ENCODE data around the gene TEX2.

Gene TEX2

GRCh38 chr17:64109400-64109799 lies 153.7 kb downstream of the TEX2 start:
- Histone ChIP-seq H3K27ac (replicated peaks; ENCODE audit: low read length) (no peak overlapping the region), H2BK15ac (ENCODE audit: low read length) (no peak overlapping the region), H2AK5ac (ENCODE audit: low read depth, low read length) (no peak overlapping the region), H3K4me3 (ENCODE audit: low read length in 2 of 2) (no peak overlapping the region), H3K4ac (ENCODE audit: low read length) (no peak overlapping the region), H3K9ac (ENCODE audit: low read depth, low read length, poor library complexity) (no peak overlapping the region), H3K36me3 (replicated peaks in 1 of 2; ENCODE audit: control insufficient read depth in 2 of 2, insufficient read depth in 2 of 2, low read length in 2 of 2) (no peaks in the 10 kb centered on the region), H2BK12ac (ENCODE audit: low read length) (no peak overlapping the region), H3K14ac (ENCODE audit: low read length) (no peak overlapping the region), H3K9me3 (replicated peaks in 1 of 2; ENCODE audit: control insufficient read depth in 2 of 2, insufficient read depth in 1 of 2, low read depth in 1 of 2, low read length in 2 of 2) (no peaks in the 10 kb centered on the region), H3K79me1 (ENCODE audit: low read depth, low read length) (no peaks in the 10 kb centered on the region), H2BK120ac (ENCODE audit: low read depth, low read length) (no peak overlapping the region), H3K23ac (ENCODE audit: low read depth, low read length, poor library complexity) (no peak overlapping the region), H4K91ac (ENCODE audit: low read depth, low read length, poor library complexity) (no peak overlapping the region), H3K27me3 (ENCODE audit: control insufficient read depth in 3 of 3, insufficient read depth in 3 of 3, low read depth in 1 of 3, low read length in 3 of 3) (no peaks in the 10 kb centered on the region), H2AFZ (ENCODE audit: low read length) (no peak overlapping the region), H3K18ac (ENCODE audit: low read length) (no peak overlapping the region), H3K4me2 (ENCODE audit: insufficient read depth, low read length, poor library complexity, severe bottlenecking) (no peak overlapping the region), H4K8ac (ENCODE audit: low read depth, low read length) (no peak overlapping the region), H2BK5ac (ENCODE audit: low read length) (no peak overlapping the region), H3K4me1 (ENCODE audit: control insufficient read depth in 2 of 2, insufficient read depth in 1 of 2, low read depth in 1 of 2, low read length in 2 of 2) (peaks cover 4 to 6% of the 10 kb centered on the region in 2 donors)
- no peak for DNase-seq (ENCODE audit: low spot score)
- no CpG with 5 or more reads among the region's 5 CpGs for WGBS, 2 donors (ENCODE audit: extremely low coverage in 2 of 2, insufficient read length in 2 of 2, insufficient replicate concordance in 1 of 2)

- Histone ChIP-seq H3K27ac (replicated peaks; ENCODE audit: low read length) (no peak overlapping the region), H3K36me3 (replicated peaks in 1 of 2; ENCODE audit: control insufficient read depth in 2 of 2, insufficient read depth in 2 of 2, low read length in 2 of 2) (no peaks in the 10 kb centered on the region), H3K23ac (ENCODE audit: low read depth, low read length, poor library complexity) (no peak overlapping the region), H2AK5ac (ENCODE audit: low read depth, low read length) (no peak overlapping the region), H2BK120ac (ENCODE audit: low read depth, low read length) (no peak overlapping the region), H4K8ac (ENCODE audit: low read depth, low read length) (no peak overlapping the region), H3K18ac (ENCODE audit: low read length) (no peak overlapping the region), H2BK12ac (ENCODE audit: low read length) (no peak overlapping the region), H3K4me2 (ENCODE audit: insufficient read depth, low read length, poor library complexity, severe bottlenecking) (no peak overlapping the region), H3K79me1 (ENCODE audit: low read depth, low read length) (no peaks in the 10 kb centered on the region), H2AFZ (ENCODE audit: low read length) (no peak overlapping the region), H3K27me3 (ENCODE audit: control insufficient read depth in 3 of 3, insufficient read depth in 3 of 3, low read depth in 1 of 3, low read length in 3 of 3) (no peaks in the 10 kb centered on the region), H2BK15ac (ENCODE audit: low read length) (no peak overlapping the region), H3K4me3 (ENCODE audit: low read length in 2 of 2) (no peak overlapping the region), H3K9ac (ENCODE audit: low read depth, low read length, poor library complexity) (no peak overlapping the region), H2BK5ac (ENCODE audit: low read length) (no peak overlapping the region), H3K4me1 (ENCODE audit: control insufficient read depth in 2 of 2, insufficient read depth in 1 of 2, low read depth in 1 of 2, low read length in 2 of 2) (peaks cover 4 to 6% of the 10 kb centered on the region in 2 donors), H3K4ac (ENCODE audit: low read length) (no peak overlapping the region), H3K9me3 (replicated peaks in 1 of 2; ENCODE audit: control insufficient read depth in 2 of 2, insufficient read depth in 1 of 2, low read depth in 1 of 2, low read length in 2 of 2) (no peaks in the 10 kb centered on the region), H3K14ac (ENCODE audit: low read length) (no peak overlapping the region), H4K91ac (ENCODE audit: low read depth, low read length, poor library complexity) (no peak overlapping the region)
- no CpG with 5 or more reads among the region's 5 CpGs for WGBS, 2 donors (ENCODE audit: extremely low coverage in 2 of 2, insufficient read length in 2 of 2, insufficient replicate concordance in 1 of 2)
- no peak for DNase-seq (ENCODE audit: low spot score)
Observed at GRCh38 chr17:64107500-64108236, 155.4 kb downstream of the TEX2 start.

- DNase-seq (ENCODE audit: low spot score): no peak
Observed at GRCh38 chr17:64106918-64107317, 156.1 kb downstream of the TEX2 start.

GRCh38 chr17:64103391-64104364 lies 159.4 kb downstream of the TEX2 start:
- Histone ChIP-seq H3K27me3 (ENCODE audit: control insufficient read depth in 3 of 3, insufficient read depth in 3 of 3, low read depth in 1 of 3, low read length in 3 of 3) (no peaks in the 10 kb centered on the region), H2BK12ac (ENCODE audit: low read length) (no peak overlapping the region), H3K4ac (ENCODE audit: low read length) (no peak overlapping the region), H3K23ac (ENCODE audit: low read depth, low read length, poor library complexity) (no peak overlapping the region), H3K14ac (ENCODE audit: low read length) (no peak overlapping the region), H3K4me1 (ENCODE audit: control insufficient read depth in 2 of 2, insufficient read depth in 1 of 2, low read depth in 1 of 2, low read length in 2 of 2) (peaks cover 0 to 2% of the 10 kb centered on the region in 2 donors), H2BK15ac (ENCODE audit: low read length) (no peak overlapping the region), H3K36me3 (replicated peaks in 1 of 2; ENCODE audit: control insufficient read depth in 2 of 2, insufficient read depth in 2 of 2, low read length in 2 of 2) (no peaks in the 10 kb centered on the region), H3K18ac (ENCODE audit: low read length) (no peak overlapping the region), H2AK5ac (ENCODE audit: low read depth, low read length) (no peak overlapping the region), H4K8ac (ENCODE audit: low read depth, low read length) (no peak overlapping the region), H3K4me2 (ENCODE audit: insufficient read depth, low read length, poor library complexity, severe bottlenecking) (no peak overlapping the region), H4K91ac (ENCODE audit: low read depth, low read length, poor library complexity) (no peak overlapping the region), H3K9me3 (replicated peaks in 1 of 2; ENCODE audit: control insufficient read depth in 2 of 2, insufficient read depth in 1 of 2, low read depth in 1 of 2, low read length in 2 of 2) (no peaks in the 10 kb centered on the region), H3K4me3 (ENCODE audit: low read length in 2 of 2) (no peak overlapping the region), H2BK120ac (ENCODE audit: low read depth, low read length) (no peak overlapping the region), H3K9ac (ENCODE audit: low read depth, low read length, poor library complexity) (no peak overlapping the region), H3K27ac (replicated peaks; ENCODE audit: low read length) (no peak overlapping the region), H2BK5ac (ENCODE audit: low read length) (no peak overlapping the region), H3K79me1 (ENCODE audit: low read depth, low read length) (no peaks in the 10 kb centered on the region), H2AFZ (ENCODE audit: low read length) (no peak overlapping the region)
- no peak for DNase-seq (ENCODE audit: low spot score)
- no CpG with 5 or more reads among the region's 5 CpGs for WGBS, 2 donors (ENCODE audit: extremely low coverage in 2 of 2, insufficient read length in 2 of 2, insufficient replicate concordance in 1 of 2)

More at GRCh38 chr17:64106918-64107317, 156.1 kb downstream of the TEX2 start:
- Histone ChIP-seq H2BK15ac (ENCODE audit: low read length) (no peak overlapping the region), H3K27ac (replicated peaks; ENCODE audit: low read length) (no peak overlapping the region), H2AFZ (ENCODE audit: low read length) (no peak overlapping the region), H3K36me3 (replicated peaks in 1 of 2; ENCODE audit: control insufficient read depth in 2 of 2, insufficient read depth in 2 of 2, low read length in 2 of 2) (no peaks in the 10 kb centered on the region), H4K91ac (ENCODE audit: low read depth, low read length, poor library complexity) (no peak overlapping the region), H2BK5ac (ENCODE audit: low read length) (no peak overlapping the region), H4K8ac (ENCODE audit: low read depth, low read length) (no peak overlapping the region), H3K4me1 (ENCODE audit: control insufficient read depth in 2 of 2, insufficient read depth in 1 of 2, low read depth in 1 of 2, low read length in 2 of 2) (peaks cover 4 to 6% of the 10 kb centered on the region in 2 donors), H3K9ac (ENCODE audit: low read depth, low read length, poor library complexity) (no peak overlapping the region), H3K4ac (ENCODE audit: low read length) (no peak overlapping the region), H2BK120ac (ENCODE audit: low read depth, low read length) (no peak overlapping the region), H3K18ac (ENCODE audit: low read length) (no peak overlapping the region), H3K27me3 (ENCODE audit: control insufficient read depth in 3 of 3, insufficient read depth in 3 of 3, low read depth in 1 of 3, low read length in 3 of 3) (no peaks in the 10 kb centered on the region), H2BK12ac (ENCODE audit: low read length) (no peak overlapping the region), H3K79me1 (ENCODE audit: low read depth, low read length) (no peaks in the 10 kb centered on the region), H3K23ac (ENCODE audit: low read depth, low read length, poor library complexity) (no peak overlapping the region), H3K4me2 (ENCODE audit: insufficient read depth, low read length, poor library complexity, severe bottlenecking) (no peak overlapping the region), H3K4me3 (ENCODE audit: low read length in 2 of 2) (no peak overlapping the region), H3K9me3 (replicated peaks in 1 of 2; ENCODE audit: control insufficient read depth in 2 of 2, insufficient read depth in 1 of 2, low read depth in 1 of 2, low read length in 2 of 2) (no peaks in the 10 kb centered on the region), H3K14ac (ENCODE audit: low read length) (no peak overlapping the region), H2AK5ac (ENCODE audit: low read depth, low read length) (no peak overlapping the region)
- WGBS, 2 donors (ENCODE audit: extremely low coverage in 2 of 2, insufficient read length in 2 of 2, insufficient replicate concordance in 1 of 2): no CpG with 5 or more reads among the region's 3 CpGs

All from neuronal stem cell (in vitro differentiated cells).